ENCODE results near the gene ESPNL.

The ESPNL gene

GRCh38 chr2:238163481-238164198 lies 63.5 kb downstream of the ESPNL start:
- Histone ChIP-seq H3K18ac (ENCODE audit: low read depth in 1 of 2, low read length in 2 of 2) (peak overlapping the region in 1 of 2 experiments; percentile 29), H2AK5ac (ENCODE audit: low read length, severe bottlenecking) (no peak overlapping the region), H3K79me1 (replicated peaks; ENCODE audit: low read length, poor library complexity, severe bottlenecking) (peaks cover 3% of the 10 kb centered on the region), H2BK15ac (ENCODE audit: low read depth, poor library complexity, severe bottlenecking) (no peak overlapping the region), H3K23ac (ENCODE audit: low read length in 2 of 2) (peak overlapping the region in 1 of 2 experiments; percentile 59), H3K27ac (ENCODE audit: low read length, poor library complexity, severe bottlenecking) (no peak overlapping the region), H4K8ac (ENCODE audit: low read length) (no peak overlapping the region), H3K4ac (ENCODE audit: low read depth in 1 of 2, low read length in 2 of 2) (no peak overlapping the region), H3K4me2 (ENCODE audit: low read length, poor library complexity, severe bottlenecking) (peak overlapping the region; percentile 96), H3K14ac (ENCODE audit: low read length in 2 of 2) (no peak overlapping the region), H3K4me3 (ENCODE audit: insufficient read depth in 1 of 2, low read depth in 1 of 2, low read length in 2 of 2) (peak overlapping the region; percentile 47 to 53), H3K9me3 (ENCODE audit: control insufficient read depth, low read length) (no peaks in the 10 kb centered on the region), H2BK12ac (ENCODE audit: low read length in 2 of 2) (no peak overlapping the region), H3K9ac (ENCODE audit: low read length) (peak overlapping the region; percentile 48), H3K27me3 (ENCODE audit: control insufficient read depth in 1 of 2, insufficient read depth in 1 of 2, low read length in 2 of 2) (peaks cover 0 to 11% of the 10 kb centered on the region in 2 experiments), H2BK5ac (ENCODE audit: low read depth, low read length, poor library complexity, severe bottlenecking) (no peak overlapping the region), H2BK120ac (ENCODE audit: low read depth, low read length) (peak overlapping the region; percentile 22), H2AFZ (ENCODE audit: low read depth, low read length) (peak overlapping the region; percentile 7), H4K91ac (ENCODE audit: low read length) (no peak overlapping the region), H3K4me1 (ENCODE audit: control insufficient read depth, insufficient read depth, low read depth, low read length) (peaks cover 59% of the 10 kb centered on the region), H3K36me3 (ENCODE audit: control insufficient read depth in 1 of 2, insufficient read depth in 2 of 2, low read depth in 1 of 2, low read length in 2 of 2) (peaks cover 12 to 31% of the 10 kb centered on the region in 2 experiments)
- 4% methylated on average over 70 of the region's 95 CpGs for WGBS
- DNase-seq: no peak

- Histone ChIP-seq H2AK5ac (ENCODE audit: low read length, severe bottlenecking) (peak overlapping the region; percentile 42), H3K4me1 (ENCODE audit: control insufficient read depth, insufficient read depth, low read depth, low read length) (peaks cover 59% of the 10 kb centered on the region), H3K27me3 (ENCODE audit: control insufficient read depth in 1 of 2, insufficient read depth in 1 of 2, low read length in 2 of 2) (peaks cover 0 to 11% of the 10 kb centered on the region in 2 experiments), H3K14ac (ENCODE audit: low read length in 2 of 2) (no peak overlapping the region), H2AFZ (ENCODE audit: low read depth, low read length) (no peak overlapping the region), H3K4ac (ENCODE audit: low read depth in 1 of 2, low read length in 2 of 2) (no peak overlapping the region), H3K27ac (ENCODE audit: low read length, poor library complexity, severe bottlenecking) (no peak overlapping the region), H4K91ac (ENCODE audit: low read length) (no peak overlapping the region), H3K9me3 (ENCODE audit: control insufficient read depth, low read length) (no peaks in the 10 kb centered on the region), H2BK120ac (ENCODE audit: low read depth, low read length) (no peak overlapping the region), H3K4me2 (ENCODE audit: low read length, poor library complexity, severe bottlenecking) (no peak overlapping the region), H3K79me1 (replicated peaks; ENCODE audit: low read length, poor library complexity, severe bottlenecking) (peaks cover 3% of the 10 kb centered on the region), H2BK5ac (ENCODE audit: low read depth, low read length, poor library complexity, severe bottlenecking) (no peak overlapping the region), H3K36me3 (ENCODE audit: control insufficient read depth in 1 of 2, insufficient read depth in 2 of 2, low read depth in 1 of 2, low read length in 2 of 2) (peaks cover 18 to 31% of the 10 kb centered on the region in 2 experiments), H3K4me3 (ENCODE audit: insufficient read depth in 1 of 2, low read depth in 1 of 2, low read length in 2 of 2) (no peak overlapping the region), H3K9ac (ENCODE audit: low read length) (no peak overlapping the region), H2BK12ac (ENCODE audit: low read length in 2 of 2) (no peak overlapping the region), H3K18ac (ENCODE audit: low read depth in 1 of 2, low read length in 2 of 2) (no peak overlapping the region), H4K8ac (ENCODE audit: low read length) (no peak overlapping the region), H3K23ac (ENCODE audit: low read length in 2 of 2) (no peak overlapping the region), H2BK15ac (ENCODE audit: low read depth, poor library complexity, severe bottlenecking) (peak overlapping the region; percentile 32)
- DNase-seq: no peak
- 93% methylated on average over 8 of the region's 8 CpGs for WGBS
Observed at GRCh38 chr2:238164906-238165287, 64.8 kb downstream of the ESPNL start.

- no peak overlapping the region for H2BK5ac ChIP-seq (ENCODE audit: low read depth, low read length, poor library complexity, severe bottlenecking)
- no peak overlapping the region for H2BK120ac ChIP-seq (ENCODE audit: low read depth, low read length)
- H3K14ac ChIP-seq (ENCODE audit: low read length in 2 of 2): no peak overlapping the region
- no peak overlapping the region for H3K23ac ChIP-seq (ENCODE audit: low read length in 2 of 2)
- H3K4me3 ChIP-seq (ENCODE audit: insufficient read depth in 1 of 2, low read depth in 1 of 2, low read length in 2 of 2): no peak overlapping the region
- DNase-seq: no peak
- peaks cover 20 to 32% of the 10 kb centered on the region in 2 experiments for H3K36me3 ChIP-seq (ENCODE audit: control insufficient read depth in 1 of 2, insufficient read depth in 2 of 2, low read depth in 1 of 2, low read length in 2 of 2)
- no peak overlapping the region for H3K4me2 ChIP-seq (ENCODE audit: low read length, poor library complexity, severe bottlenecking)
- no peak overlapping the region for H3K27ac ChIP-seq (ENCODE audit: low read length, poor library complexity, severe bottlenecking)
- H3K4ac ChIP-seq (ENCODE audit: low read depth in 1 of 2, low read length in 2 of 2): no peak overlapping the region
- H2AK5ac ChIP-seq (ENCODE audit: low read length, severe bottlenecking): no peak overlapping the region
- no peak overlapping the region for H4K91ac ChIP-seq (ENCODE audit: low read length)
- H3K4me1 ChIP-seq (ENCODE audit: control insufficient read depth, insufficient read depth, low read depth, low read length): peaks cover 60% of the 10 kb centered on the region
- H3K27me3 ChIP-seq (ENCODE audit: control insufficient read depth in 1 of 2, insufficient read depth in 1 of 2, low read length in 2 of 2): peaks cover 0 to 11% of the 10 kb centered on the region in 2 experiments
- no peak overlapping the region for H3K9ac ChIP-seq (ENCODE audit: low read length)
- no peaks in the 10 kb centered on the region for H3K9me3 ChIP-seq (ENCODE audit: control insufficient read depth, low read length)
- peaks cover 3% of the 10 kb centered on the region for H3K79me1 ChIP-seq (replicated peaks; ENCODE audit: low read length, poor library complexity, severe bottlenecking)
- no peak overlapping the region for H3K18ac ChIP-seq (ENCODE audit: low read depth in 1 of 2, low read length in 2 of 2)
- no peak overlapping the region for H2BK15ac ChIP-seq (ENCODE audit: low read depth, poor library complexity, severe bottlenecking)
- 92% methylated on average over 12 of the region's 12 CpGs for WGBS
- H2BK12ac ChIP-seq (ENCODE audit: low read length in 2 of 2): no peak overlapping the region
- no peak overlapping the region for H2AFZ ChIP-seq (ENCODE audit: low read depth, low read length)
- H4K8ac ChIP-seq (ENCODE audit: low read length): no peak overlapping the region
Observed at GRCh38 chr2:238165288-238165921, 65.3 kb downstream of the ESPNL start.
